WTC11 (cell line): ENCODE data around the gene DPYSL3.

Experiments
- CTCF ChIP-seq: fragments of 200-600 bp; IDR thresholded peaks from 2 replicates; pipeline ENCODE4 v1.8.0; 2022; ENCODE audit warnings: antibody characterized with exemption
- ESRRA ChIP-seq: sonication (generic); formaldehyde crosslinking; IDR thresholded peaks from 2 replicates; pipeline ENCODE4 v1.8.1; 2022; ENCODE audit warnings: mild to moderate bottlenecking, missing genetic modification reagents, borderline replicate concordance
- NR3C1 ChIP-seq: sonication (generic); formaldehyde crosslinking; conservative IDR thresholded peaks from 2 replicates; pipeline ENCODE4 v1.8.1; 2023; ENCODE audit warnings: low read depth, mild to moderate bottlenecking, missing genetic modification reagents
- TEAD1 ChIP-seq: sonication (generic); formaldehyde crosslinking; IDR thresholded peaks from 2 replicates; pipeline ENCODE4 v1.8.0; 2022; ENCODE audit warnings: mild to moderate bottlenecking, missing genetic modification reagents
- ZNF317 ChIP-seq: sonication (generic); formaldehyde crosslinking; IDR thresholded peaks from 2 replicates; pipeline ENCODE4 v1.8.1; 2023; ENCODE audit warnings: low read depth, mild to moderate bottlenecking, moderate library complexity, missing genetic modification reagents, borderline replicate concordance

GRCh38 chr5:147377682-147378081, 132.2 kb downstream of the DPYSL3 start:
- TF ChIP-seq NR3C1 (CRISPR knock-in tag) (no peak), CTCF (no peak), TEAD1 (CRISPR knock-in tag) (no peak), ESRRA (CRISPR knock-in tag) (no peak), ZNF317 (CRISPR knock-in tag) (no peak)
